HG03196 (cell line): ENCODE data around the gene BCL2A1.
A peak's percentile ranks its signal among the peaks of the same experiment; 100 is the strongest.
"Not testable (repeated sequence)": the region's sequence is repeated elsewhere in the genome, so short reads cannot be mapped to it uniquely, and the experiment has no call there.

ENCODE experiments used
- ATAC-seq: cut with Tn5 transposase; IDR thresholded peaks from one replicate; pipeline ENCODE4 v1.9.1; 2021; ENCODE audit not compliant: unreplicated experiment

The BCL2A1 gene

DNA sequence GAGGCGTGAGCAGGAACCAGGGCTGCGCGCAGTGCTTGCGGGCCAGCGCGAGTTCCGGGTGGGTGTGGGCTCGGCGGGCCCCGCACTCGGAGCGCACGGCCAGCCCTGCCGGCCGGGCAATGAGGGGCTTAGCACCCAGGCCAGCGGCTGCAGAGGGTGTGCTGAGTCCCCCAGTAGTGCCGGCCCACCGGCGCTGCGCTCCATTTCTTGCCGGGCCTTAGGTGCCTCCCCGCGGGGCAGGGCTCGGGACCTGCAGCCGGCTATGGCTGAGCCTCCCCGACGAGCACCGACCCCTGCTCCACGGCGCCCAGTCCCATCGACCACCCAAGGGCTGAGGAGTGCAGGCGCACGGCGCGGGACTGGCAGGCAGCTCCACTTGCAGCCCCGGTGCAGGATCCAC lies 44.9 kb downstream of the BCL2A1 start:
- not testable (repeated sequence) for ATAC-seq

DNA sequence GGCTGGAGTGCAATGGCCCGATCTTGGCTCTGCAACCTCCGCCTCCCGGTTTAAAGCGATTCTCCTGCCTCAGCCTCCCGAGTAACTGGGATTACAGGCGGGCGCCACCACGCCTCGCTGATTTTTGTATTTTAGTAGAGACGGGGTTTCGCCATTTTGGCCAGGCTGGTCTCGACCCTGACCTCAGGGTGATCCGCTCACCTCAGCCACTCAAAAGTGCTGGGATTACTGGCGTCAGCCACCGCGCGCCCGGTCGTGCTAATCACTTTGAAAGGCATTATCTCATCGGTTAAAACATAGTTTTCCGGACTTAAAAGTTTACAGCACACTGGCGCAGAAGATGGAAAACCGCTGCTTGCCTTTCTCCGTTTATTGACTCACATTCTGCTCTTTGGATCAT lies 46.6 kb downstream of the BCL2A1 start:
- no peak for ATAC-seq

DNA sequence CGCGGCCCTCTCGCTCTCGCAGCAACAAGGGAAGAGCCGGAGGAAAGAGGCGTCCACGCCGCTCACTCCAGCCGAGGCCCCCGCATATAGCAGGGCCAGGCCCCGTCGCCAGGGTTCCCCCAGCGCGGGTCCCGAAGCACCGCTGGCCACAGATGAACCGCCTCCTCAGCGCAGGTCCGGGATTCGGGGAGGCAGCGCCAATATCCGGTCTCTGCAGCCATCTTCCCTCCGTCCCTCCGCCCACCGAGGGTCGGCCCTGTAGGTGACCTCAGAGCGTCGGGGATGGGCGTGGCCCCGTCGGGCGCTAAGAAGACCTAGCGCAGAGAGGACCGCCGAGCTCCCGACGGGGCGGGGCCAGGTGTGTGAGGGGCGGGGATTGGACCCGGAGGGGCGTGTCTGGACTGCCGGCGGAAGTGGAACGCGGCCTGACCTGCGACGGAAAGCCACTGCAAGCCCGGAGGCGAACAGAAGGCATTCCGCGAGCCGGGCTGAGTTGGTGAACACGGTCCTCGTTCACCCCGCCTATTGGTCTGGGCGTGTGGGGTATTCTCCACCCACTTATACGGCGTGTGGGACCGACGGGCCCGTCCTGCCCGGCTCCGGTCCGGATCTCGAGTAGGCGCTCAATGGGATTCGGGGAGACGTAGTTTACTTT lies 47.4 kb downstream of the BCL2A1 start:
- peak; percentile 98 for ATAC-seq

DNA sequence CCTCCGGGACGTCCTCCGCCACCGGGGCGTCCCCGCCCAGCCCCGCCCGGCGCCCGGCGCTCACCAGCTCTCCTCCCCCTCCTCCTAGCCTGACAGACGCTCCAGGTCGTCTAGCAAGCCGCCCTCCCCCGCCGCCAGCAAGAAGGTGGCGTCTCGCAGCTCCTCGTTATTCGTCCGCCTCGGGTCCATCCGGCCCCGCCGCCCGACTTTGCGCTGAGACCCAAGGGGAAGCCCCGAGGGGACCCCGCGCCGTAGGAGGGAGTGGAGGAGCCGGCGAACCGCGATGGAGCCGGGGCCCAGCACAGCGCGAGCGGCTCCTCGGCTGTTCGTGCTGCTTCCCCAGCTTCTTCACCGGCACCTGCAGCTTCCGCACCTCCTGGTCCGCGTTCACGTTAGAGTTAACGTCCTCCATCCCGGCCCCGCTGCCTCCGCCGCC lies 47.9 kb downstream of the BCL2A1 start:
- peak; percentile 45 for ATAC-seq

DNA sequence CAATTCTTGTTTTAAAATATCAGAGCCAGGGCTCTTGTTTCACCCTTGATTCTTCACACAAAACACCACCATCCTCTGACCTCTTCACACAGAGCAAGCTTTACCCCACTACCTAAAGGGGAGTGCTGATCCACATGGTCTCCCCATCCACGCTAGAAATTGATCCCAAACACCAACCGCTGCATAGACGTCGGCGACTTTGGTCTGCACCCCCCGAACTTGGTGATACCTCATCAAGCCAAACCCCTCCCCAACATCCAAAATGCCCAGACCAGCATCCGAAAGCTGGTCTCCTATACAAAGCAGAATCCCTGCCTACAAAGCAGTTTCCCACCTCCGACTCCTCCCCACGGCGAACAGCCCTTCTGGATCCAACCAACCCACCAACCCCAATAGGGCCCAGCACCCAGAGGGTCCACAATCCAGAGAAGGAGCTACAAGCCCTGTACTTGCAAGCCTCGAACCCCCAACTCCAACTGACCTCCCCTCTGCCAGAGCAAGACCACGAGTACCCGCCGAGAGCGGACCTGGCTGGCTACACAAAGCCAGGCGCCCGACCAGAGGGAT lies 48.4 kb downstream of the BCL2A1 start:
- ATAC-seq, result no peak

DNA sequence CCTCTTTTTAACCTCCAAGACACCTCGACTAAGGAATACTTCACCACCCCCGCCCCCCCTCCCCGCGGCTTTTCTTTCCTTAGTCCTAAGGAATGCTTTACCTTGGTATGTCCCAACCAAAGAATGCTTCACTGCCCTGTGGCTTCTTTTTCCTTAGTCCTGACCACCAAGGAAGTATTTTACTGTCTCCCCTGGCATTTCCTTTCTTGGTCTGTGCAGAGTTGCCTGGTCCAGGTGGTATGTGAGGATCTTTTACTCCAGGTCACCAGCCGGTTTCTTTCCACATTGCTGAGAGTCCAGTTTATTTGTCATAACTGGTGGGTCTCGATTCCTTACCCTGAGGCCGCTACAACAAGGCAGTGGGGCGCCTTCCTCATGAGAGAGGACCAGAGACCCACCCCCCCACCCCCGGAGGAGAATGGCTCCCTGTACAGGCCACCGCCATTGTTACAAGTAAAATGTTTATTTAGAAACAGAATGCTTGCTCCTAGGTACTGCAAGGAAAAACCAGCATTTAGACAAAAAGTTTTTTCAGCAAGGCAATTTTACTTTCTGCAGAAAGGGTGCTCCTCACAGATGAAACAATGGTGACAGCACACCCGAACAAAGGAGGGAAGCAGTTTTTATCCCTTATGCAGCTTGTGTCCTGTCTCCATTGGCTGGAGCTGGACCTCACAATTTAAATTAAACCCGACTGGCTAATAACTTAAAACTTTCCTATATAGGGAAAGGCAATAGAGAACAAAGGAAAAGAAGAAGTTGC lies 51.1 kb downstream of the BCL2A1 start:
- no peak for ATAC-seq

DNA sequence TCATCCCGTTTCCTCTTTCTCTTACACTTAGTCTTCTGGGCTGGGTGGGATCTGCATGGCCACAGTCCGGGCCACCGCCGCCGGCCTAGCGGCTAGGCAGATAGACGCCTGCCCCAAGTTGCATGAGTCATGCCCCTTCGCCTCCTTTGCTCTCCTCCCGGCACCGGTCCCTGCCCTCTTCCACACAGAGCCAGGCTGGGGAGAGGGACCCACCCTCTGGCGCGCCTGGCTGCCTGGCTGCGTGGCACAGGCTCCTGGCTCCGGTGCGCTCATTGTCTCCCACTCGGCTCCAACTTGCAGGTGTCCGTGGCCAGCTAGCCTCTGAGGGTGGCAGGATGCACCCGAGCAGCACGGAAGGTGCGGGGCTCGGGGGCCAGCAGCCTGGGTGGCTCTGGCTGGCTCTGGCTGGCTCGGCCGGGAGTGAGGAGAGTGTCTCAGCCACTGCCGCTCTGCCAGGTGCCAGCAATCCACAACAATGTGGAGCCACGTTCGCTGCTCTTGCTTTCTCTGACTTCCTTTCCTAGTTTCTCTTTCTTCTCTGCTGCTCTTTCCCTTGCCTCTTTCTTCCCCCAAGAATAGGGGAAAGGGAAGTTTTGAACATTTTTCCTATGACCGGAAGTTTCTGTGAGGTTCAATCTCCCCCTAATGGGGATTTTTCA lies 51.8 kb downstream of the BCL2A1 start:
- ATAC-seq, result no peak

DNA sequence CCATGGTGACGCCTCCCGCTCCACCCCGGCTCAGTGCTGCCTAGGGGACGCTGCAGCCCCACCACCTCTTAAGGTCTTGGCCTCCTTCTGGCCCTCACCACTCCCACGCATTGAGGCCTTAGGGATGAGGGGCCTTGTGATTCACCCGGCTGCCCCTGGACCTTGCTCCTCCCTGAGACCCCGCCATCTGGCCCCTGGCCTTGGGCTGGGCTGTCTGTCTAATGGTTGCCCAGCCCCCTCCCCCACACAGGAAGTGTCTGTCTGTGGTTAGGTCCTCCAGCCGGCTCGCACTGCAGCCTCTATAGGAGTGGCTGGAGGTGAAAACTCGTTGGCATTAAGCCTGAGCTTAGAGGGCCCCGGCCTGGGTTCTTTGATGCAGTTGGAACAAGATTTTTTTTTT lies 52.7 kb downstream of the BCL2A1 start:
- ATAC-seq, result no peak

DNA sequence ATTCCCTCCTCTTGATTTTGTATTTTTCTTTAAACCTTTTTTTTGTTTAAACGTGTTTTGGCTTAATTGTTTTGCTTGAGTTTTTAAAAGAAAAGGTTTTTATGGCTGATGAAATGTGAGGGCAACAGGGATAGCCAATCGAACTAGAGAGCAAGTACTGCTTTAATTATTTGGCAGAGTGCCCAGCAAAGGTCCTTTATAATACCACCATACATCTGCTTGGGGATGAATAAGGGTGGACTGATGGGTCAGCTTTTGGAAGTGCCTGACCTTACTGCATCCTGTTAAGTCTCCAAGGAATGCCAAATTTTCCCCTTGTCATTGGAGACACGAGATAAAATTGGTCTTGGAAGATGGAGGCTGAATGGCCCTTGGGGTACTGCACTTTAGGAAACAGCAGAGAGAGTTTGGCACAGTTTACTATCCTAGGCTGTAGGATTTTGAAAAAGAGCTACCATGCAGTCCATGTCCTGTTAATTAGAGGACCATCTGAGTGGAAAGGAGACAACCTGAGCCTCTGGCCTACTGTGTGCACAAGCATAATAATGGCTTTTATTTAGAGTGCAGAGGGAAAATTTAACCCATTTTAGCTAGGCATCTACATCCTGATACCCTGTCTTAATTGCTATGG lies 54.4 kb downstream of the BCL2A1 start:
- ATAC-seq, result no peak

DNA sequence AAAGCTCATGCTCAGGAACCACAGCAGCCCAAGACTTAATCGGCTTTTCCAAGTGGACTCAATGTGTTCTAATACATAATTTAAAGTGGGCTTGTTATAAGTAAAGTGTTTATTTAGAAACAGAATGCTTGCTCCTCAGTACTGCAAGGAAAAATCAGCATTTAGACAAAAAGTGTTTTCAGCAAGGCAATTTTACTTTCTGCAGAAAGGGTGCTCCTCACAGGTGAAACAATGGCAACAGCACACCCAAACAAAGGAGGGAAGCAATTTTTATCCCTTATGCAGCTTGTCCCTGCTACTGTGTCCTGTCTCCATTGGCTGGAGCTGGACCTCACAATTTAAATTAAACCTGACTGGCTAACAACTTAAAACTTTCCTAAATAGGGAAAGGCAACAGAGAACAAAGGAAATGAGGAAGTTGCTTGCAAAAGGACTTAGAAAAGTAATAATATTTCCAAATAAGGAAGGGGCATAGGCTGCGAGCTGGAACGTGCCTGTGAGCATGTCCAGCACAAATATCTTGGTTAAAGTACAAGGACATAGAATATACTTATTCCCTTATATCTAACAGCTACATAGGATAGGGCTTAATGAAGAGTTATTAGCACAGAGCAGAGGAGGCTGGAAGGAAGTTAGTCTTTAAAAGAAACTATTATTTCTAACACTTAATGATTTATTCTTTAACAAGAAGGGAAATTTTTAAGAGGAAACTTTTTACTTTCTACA lies 55.1 kb downstream of the BCL2A1 start:
- ATAC-seq, result not testable (repeated sequence)

DNA sequence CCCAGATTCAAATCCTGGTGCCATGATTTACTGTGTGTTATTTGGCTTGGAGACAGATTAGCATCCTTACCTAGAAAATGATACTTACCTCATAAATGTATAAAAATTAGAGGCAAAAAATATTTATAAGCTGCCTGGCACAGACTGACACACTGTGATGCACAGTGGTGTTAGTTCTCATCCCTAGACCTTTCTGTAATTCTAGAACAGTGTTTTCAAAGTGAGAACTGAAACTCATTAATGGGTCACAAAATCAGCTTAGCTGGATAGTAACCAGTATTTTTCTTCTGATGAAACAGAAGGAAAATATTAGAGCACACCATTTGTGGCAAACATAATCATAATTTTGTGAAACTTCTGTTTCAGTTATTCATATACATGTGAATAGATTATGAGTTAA lies 56.3 kb downstream of the BCL2A1 start:
- no peak for ATAC-seq
